ENCODE measurements around the gene APBA3.

GRCh38 chr19:3785938-3786824 is 24.7 kb upstream of the APBA3 start, which contains the start of gene MATK:
- TF ChIP-seq POLR2A (IDR thresholded peaks at IDR 0.05; ENCODE audit: low read depth, low read length) (no peak), TAF1 (IDR thresholded peaks at IDR 0.05; ENCODE audit: borderline replicate concordance, low read depth, low read length) (no peak), POLR2AphosphoS5 (IDR thresholded peaks at IDR 0.05; ENCODE audit: low read depth, low read length) (no peak)

Measured in GM12892 (cell line).